ENCODE data around the gene PTPRM. TPM values are rescaled to one million over a fixed set of nuclear protein-coding genes. Genes with fewer than 3 reads are reported as not detected.

The PTPRM gene
- total RNA-seq, 1 donor from 2014 or later, result 1.00 TPM

- ChIA-PET CTCF (interaction anchor here (0.5 kb wide), 1 partner anchor 28 kb away, joined by 3 read pairs; no protein-coding TSS in a partner anchor), POLR2A (no interaction called here)
- Mint-ChIP-seq H3K27ac (no peak overlapping the region), H3K4me1 (no peaks in the 10 kb centered on the region), H3K4me3 (no peak overlapping the region), H3K27me3 (no peaks in the 10 kb centered on the region), H3K36me3 (ENCODE audit: low read depth) (no peaks in the 10 kb centered on the region), H3K9me3 (no peaks in the 10 kb centered on the region)
- ATAC-seq (ENCODE audit: low read depth) (no peak), DNase-seq (no peak)
- no peak for TF ChIP-seq CTCF (IDR thresholded peaks at IDR 0.05)
- intact Hi-C loops (cut with micrococcal nuclease), result no loop called here
Measured at GRCh38 chr18:7686278-7686677, 119.2 kb downstream of the PTPRM start.

- Mint-ChIP-seq H3K4me3 (no peak overlapping the region), H3K36me3 (ENCODE audit: low read depth) (no peaks in the 10 kb centered on the region), H3K27ac (no peak overlapping the region), H3K27me3 (no peaks in the 10 kb centered on the region), H3K9me3 (peaks cover 2% of the 10 kb centered on the region), H3K4me1 (no peaks in the 10 kb centered on the region)
- DNase-seq (no peak), ATAC-seq (ENCODE audit: low read depth) (no peak)
- ChIA-PET CTCF (no interaction called here), POLR2A (no interaction called here)
- intact Hi-C loops (cut with micrococcal nuclease), result no loop called here
- no peak for TF ChIP-seq CTCF (IDR thresholded peaks at IDR 0.05)
Measured at GRCh38 chr18:7688580-7688979, 121.5 kb downstream of the PTPRM start.

GRCh38 chr18:7691206-7691605 lies 124.1 kb downstream of the PTPRM start:
- H3K27me3 Mint-ChIP-seq, result no peaks in the 10 kb centered on the region
- no peaks in the 10 kb centered on the region for H3K36me3 Mint-ChIP-seq (ENCODE audit: low read depth)
- no peak for ATAC-seq (ENCODE audit: low read depth)
- ChIA-PET POLR2A (no interaction called here), CTCF (no interaction called here)
- peaks cover 4% of the 10 kb centered on the region for H3K9me3 Mint-ChIP-seq
- no peak overlapping the region for H3K27ac Mint-ChIP-seq
- no peak overlapping the region for H3K4me3 Mint-ChIP-seq
- no peak for TF ChIP-seq CTCF (IDR thresholded peaks at IDR 0.05)
- DNase-seq, result no peak
- intact Hi-C loops (cut with micrococcal nuclease), result no loop called here
- no peaks in the 10 kb centered on the region for H3K4me1 Mint-ChIP-seq

GRCh38 chr18:7696780-7697179 lies 129.7 kb downstream of the PTPRM start:
- POLR2A ChIA-PET, result no interaction called here
- H3K4me1 Mint-ChIP-seq, result no peaks in the 10 kb centered on the region
- CTCF ChIA-PET, result no interaction called here
- intact Hi-C loops (cut with micrococcal nuclease), result no loop called here
- H3K9me3 Mint-ChIP-seq, result peaks cover 4% of the 10 kb centered on the region
- no peak overlapping the region for H3K27ac Mint-ChIP-seq
- H3K27me3 Mint-ChIP-seq, result no peaks in the 10 kb centered on the region
- DNase-seq (no peak), ATAC-seq (ENCODE audit: low read depth) (no peak)
- no peak for TF ChIP-seq CTCF (IDR thresholded peaks at IDR 0.05)
- H3K4me3 Mint-ChIP-seq, result no peak overlapping the region
- H3K36me3 Mint-ChIP-seq (ENCODE audit: low read depth), result no peaks in the 10 kb centered on the region

GRCh38 chr18:7697306-7697705 lies 130.2 kb downstream of the PTPRM start:
- POLR2A ChIA-PET, result no interaction called here
- intact Hi-C loops (cut with micrococcal nuclease), result no loop called here
- H3K36me3 Mint-ChIP-seq (ENCODE audit: low read depth), result no peaks in the 10 kb centered on the region
- no peak for TF ChIP-seq CTCF (IDR thresholded peaks at IDR 0.05)
- no peaks in the 10 kb centered on the region for H3K27me3 Mint-ChIP-seq
- CTCF ChIA-PET, result no interaction called here
- H3K4me1 Mint-ChIP-seq, result no peaks in the 10 kb centered on the region
- ATAC-seq (ENCODE audit: low read depth) (no peak), DNase-seq (no peak)
- H3K4me3 Mint-ChIP-seq, result no peak overlapping the region
- peaks cover 4% of the 10 kb centered on the region for H3K9me3 Mint-ChIP-seq
- H3K27ac Mint-ChIP-seq, result no peak overlapping the region

All from activated B cell treated with CpG ODN at 0.5 μM for 24 hours (primary cell).